NCI-H774 (cell line): ENCODE measurements around the gene HOXA4.
A peak's percentile ranks its signal among the peaks of the same experiment; 100 is the strongest.

Experiments
- DNase-seq: peaks from one replicate; lab custom pipeline; 2025; lab: John Stamatoyannopoulos, UW

Gene HOXA4

GRCh38 chr7:27158436-27159265, 28.1 kb upstream of the HOXA4 start:
- DNase-seq = no peak

- DNase-seq = no peak
Observed at GRCh38 chr7:27157702-27158431, 27.3 kb upstream of the HOXA4 start.

GRCh38 chr7:27156916-27157701, 26.6 kb upstream of the HOXA4 start:
- no peak for DNase-seq

DNA sequence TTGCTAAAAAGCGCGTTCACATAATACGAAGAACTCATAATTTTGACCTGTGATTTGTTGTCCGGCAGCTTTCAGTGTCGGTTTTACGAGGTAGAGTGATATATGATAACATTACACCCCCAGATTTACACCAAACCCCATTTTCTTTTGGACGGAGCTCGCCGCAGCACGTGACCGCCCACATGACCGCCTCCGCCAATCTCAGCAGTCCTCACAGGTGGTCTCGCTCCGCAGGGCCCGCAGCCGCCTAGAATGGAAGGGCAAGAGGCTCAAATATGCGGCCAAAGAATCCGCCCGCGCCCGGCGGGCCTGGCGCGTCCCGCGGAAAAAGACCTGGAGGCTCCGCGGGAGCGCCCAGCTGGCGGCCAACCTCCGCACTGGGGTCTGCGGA, 25.9 kb upstream of the HOXA4 start, which contains the start of gene HOXA7:
HOXA7 (minus strand) TSS at position 168 of the 391 bp plus-strand sequence; CDS start at position 38, 130 bp downstream.
- DNase-seq = no peak

DNA sequence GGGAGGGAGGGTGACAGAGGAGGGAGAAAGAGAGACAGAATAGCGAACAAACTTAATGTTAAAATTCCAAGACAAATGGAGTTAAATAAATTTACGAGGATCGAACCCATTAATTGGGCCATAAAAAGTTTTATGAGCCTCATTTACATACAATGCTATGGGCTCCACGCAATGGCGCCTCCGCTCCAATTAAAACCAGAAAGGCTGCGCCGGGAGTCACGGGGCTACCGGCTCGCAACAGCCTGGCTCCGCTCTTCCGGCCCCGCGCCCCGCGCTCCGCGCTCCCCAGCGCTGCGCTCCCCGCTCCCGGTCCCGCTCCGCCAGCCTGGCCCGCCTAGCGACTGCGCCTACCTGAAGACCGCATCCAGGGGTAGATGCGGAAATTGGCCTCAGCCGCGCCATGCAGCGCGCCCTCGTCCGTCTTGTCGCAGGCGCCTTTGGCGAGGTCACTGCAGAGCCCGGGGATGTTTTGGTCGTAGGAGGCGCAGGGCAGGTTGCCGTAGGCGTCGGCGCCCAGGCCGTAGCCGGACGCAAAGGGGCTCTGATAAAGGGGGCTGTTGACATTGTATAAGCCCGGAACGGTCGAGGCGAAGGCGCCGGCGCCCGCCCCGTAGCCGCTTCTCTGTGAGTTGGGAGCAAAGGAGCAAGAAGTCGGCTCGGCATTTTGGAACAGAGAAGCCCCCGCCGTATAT, 25.4 kb upstream of the HOXA4 start:
- DNase-seq = no peak

DNA sequence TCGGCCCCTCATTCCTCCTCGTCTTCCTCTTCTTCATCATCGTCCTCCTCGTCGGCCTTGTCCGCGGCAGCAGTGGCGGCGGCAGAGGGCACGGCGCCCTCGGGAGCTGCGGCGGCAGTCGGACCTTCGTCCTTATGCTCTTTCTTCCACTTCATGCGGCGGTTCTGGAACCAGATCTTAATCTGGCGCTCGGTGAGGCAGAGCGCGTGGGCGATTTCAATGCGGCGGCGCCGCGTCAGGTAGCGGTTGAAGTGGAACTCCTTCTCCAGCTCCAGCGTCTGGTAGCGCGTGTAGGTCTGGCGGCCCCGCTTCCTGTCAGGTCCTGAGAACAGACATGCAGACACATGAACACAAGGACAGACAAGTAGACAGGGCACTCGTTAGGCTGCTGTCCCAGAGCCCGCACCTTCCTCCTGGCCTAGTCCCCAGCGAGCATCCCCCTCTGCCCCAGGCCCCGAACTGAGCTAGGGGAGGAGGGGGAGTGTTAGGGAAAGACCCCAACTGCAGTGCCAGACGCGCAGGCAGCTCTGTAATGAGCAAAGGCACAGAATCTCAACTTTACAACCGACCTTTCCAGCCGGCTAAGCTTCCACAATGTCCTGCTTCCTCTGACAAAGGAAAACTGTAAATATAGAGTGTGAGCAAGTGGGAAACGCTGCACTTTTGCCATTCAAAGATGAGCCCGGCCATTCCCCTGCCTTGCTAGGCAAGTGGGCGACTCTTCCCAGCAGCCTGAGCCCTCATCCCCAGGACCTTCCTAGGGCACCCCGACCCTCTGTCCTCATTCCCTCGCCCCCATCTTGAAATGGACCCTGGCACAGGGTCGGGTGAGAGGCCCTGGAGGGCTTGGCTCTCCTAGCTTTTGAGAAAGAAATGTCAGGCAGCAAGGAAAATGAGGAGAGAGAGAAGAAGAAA, 24.6 kb upstream of the HOXA4 start:
- DNase-seq = no peak

DNA sequence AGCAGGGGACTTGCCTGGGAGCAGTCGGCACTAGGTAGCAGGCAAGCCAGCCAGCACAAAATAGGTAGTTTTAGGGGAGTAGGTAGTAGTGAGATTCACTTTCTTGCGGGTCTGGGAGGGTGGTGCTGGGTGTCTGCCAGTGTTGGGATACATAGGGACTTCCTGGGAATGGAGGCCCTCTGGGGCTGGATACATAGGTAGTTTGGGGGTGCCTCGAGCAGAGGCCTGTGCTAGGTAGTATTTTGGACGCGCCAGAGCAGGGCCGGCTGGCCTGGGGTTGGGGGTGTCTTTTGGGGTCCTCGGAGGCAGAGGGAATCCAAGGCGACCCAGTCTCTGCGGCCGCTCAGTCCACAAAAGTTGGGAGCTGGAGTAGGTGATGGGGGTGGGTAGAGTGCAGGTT, 23.8 kb upstream of the HOXA4 start:
- no peak for DNase-seq

- no peak for DNase-seq
Observed at GRCh38 chr7:27153526-27153925, 23.0 kb upstream of the HOXA4 start.

- DNase-seq = no peak
Observed at GRCh38 chr7:27152816-27153442, 22.4 kb upstream of the HOXA4 start.

DNA sequence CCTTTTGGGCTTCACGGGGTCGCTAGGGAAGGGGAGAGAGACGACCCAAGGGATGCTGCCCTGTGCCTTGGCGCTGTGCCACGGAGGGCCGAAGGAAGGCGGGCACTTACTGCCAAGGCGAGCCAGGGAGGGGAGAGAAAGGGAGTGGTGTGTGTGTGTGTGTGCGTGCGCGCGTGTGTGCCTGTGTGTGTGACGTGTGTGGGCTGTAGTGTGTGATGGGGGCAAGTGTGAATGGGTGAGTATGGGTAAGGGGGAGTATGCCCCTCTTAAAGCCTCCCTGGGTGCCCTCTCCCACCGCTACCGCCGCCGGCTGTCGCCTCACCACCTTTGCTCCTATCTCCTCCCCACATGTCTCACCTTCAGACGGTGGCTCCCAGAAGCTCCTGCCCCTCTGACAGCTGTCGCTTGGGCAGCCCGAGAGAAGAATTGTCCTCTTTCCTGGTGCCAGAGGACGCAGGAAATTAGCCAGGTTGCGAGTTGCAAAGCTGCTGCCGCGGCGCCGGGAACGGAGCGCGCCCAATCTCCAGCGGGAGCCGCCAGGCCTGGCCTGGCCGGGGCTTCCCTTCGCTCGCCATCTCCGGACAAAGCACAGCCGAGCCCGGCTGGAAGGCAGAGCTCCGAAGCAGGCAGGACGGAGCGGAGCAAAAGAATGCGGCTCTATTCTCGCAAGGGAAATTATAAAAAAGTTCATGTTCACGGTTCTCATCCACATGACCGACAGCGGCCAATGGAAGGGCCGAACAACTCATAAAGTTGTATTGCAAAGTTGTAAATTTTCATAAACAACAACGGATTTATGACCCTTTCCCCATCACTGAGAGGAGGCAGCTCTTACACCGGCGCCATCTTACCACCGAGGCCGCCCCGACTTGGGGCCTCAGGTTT, 21.6 kb upstream of the HOXA4 start, which contains the start of gene HOXA3:
HOXA3 (minus strand) TSS at position 653 of the 885 bp plus-strand sequence. CDS start 41,943 bp downstream, outside the sequence.
- no peak for DNase-seq

GRCh38 chr7:27151341-27151930, 20.9 kb upstream of the HOXA4 start:
- no peak for DNase-seq

- peak; percentile 84 for DNase-seq
Observed at GRCh38 chr7:27150568-27151340, 20.2 kb upstream of the HOXA4 start.

DNA sequence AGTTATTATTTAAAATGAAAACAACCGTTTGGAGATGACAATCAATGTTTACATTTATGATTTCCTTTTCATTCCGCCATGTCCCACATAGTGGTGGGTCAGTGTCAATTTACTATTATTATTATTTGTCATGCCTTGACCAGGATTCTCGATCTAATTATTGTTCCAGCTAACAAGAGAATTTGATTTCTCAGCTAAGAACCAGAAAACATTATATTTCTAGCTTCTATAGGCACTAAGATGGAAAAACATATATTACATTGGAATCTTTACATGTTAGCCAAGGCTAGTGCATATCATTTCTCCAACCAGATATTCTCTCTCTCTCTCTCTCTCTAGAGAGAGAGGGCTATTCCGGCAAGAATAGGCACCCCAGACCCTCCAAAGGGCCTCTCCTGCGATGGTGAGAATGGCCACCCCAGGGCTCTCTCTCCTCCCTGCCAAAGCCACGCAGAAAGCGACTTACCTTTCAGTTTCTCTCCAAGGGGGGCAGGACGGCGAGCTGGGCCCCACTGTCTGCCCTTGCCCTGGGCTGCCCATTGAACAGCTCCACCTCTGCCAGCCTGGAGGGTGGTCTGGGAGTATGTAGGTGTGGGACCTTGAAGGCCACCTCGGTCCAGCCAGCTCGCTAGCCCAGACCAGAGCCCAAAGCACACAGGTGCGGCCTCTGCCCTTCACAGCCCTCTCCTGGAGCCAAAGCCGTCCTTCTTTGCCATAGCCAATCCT, 19.4 kb upstream of the HOXA4 start:
- DNase-seq = no peak

DNA sequence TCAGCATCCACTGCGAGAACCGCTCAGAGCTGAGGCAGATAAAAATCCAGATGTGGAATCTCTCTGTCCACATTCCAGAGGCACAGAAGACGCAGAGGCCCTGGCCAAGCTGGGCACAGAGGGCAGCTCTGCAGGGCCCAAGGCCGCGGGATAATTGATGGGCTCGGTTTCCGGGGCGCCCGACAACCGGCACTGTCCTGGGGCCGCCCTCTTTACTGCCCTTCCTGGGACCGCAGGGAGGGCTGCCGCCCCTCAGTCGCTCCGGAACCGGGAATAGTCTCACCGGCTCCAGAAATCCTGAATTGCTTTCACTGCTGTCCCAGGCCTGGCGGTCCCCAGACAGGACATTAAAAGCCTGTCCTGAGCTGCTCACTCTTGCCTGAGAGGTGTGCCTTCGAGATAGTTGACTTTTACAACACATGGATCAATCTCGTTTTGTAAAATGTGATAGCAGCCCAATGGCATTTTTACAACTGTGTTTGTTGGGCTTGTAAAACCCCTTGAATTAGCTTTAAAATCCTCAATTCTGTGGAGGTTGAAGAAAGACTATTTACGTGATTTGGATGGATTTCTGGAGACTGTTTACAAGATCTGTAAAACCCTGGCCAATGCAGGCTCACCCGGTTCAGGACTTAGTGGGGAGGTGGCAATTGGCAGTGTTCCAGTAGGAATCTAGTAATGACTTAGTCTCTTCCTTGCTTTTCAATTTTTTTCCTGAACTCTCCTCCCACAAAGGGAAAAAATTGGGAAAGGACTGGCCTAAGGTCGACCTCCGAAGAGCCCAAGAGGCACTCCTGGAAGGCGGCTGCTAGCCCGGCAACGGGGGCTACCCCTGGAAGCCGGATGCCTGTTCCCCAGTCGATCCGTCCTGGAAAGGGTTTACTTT, 18.4 kb upstream of the HOXA4 start:
- no peak for DNase-seq

- DNase-seq = no peak
Observed at GRCh38 chr7:27148031-27148755, 17.6 kb upstream of the HOXA4 start.
